DOHH2 (cell line): ENCODE data around the gene NIT1.

ENCODE experiments used
- CTCF ChIP-seq: fragments of 200-600 bp; sonication (generic); IDR thresholded peaks from one replicate; pipeline ENCODE4 v1.5.1; 2014; ENCODE audit warnings: antibody characterized with exemption, mild to moderate bottlenecking, low read depth, low read length; ENCODE audit not compliant: poor library complexity, severe bottlenecking
- EZH2phosphoT487 ChIP-seq: fragments of 200-600 bp; sonication (generic); IDR thresholded peaks from 2 replicates; pipeline ENCODE4 v1.6.1; 2017; ENCODE audit warnings: borderline replicate concordance, mild to moderate bottlenecking, antibody characterized with exemption, low read length, moderate library complexity, mixed read lengths

GRCh38 chr1:161094481-161094880, 23.4 kb upstream of the NIT1 start:
- no peak for TF ChIP-seq CTCF
- no peak for TF ChIP-seq EZH2phosphoT487
